Measurements from ENCODE around the gene ELOVL2.
"Not testable (repeated sequence)": the region's sequence is repeated elsewhere in the genome, so short reads cannot be mapped to it uniquely, and the experiment has no call there.

ELOVL2 gene

GRCh38 chr6:11025130-11025529, 19.0 kb downstream of the ELOVL2 start:
- in situ Hi-C loops (cut with MboI; ENCODE audit: low sequenced_read_pairs): no loop called here

GRCh38 chr6:11023032-11023431, 21.1 kb downstream of the ELOVL2 start:
- in situ Hi-C loops (cut with MboI; ENCODE audit: low sequenced_read_pairs): no loop called here

- in situ Hi-C loops (cut with MboI; ENCODE audit: low sequenced_read_pairs): no loop called here
Measured at GRCh38 chr6:11021714-11022113, 22.4 kb downstream of the ELOVL2 start.

- in situ Hi-C loops (cut with MboI; ENCODE audit: low sequenced_read_pairs): no loop called here
Measured at GRCh38 chr6:11021003-11021402, 23.1 kb downstream of the ELOVL2 start.

- in situ Hi-C loops (cut with MboI; ENCODE audit: low sequenced_read_pairs): no loop called here
Measured at GRCh38 chr6:11018225-11018624, 25.9 kb downstream of the ELOVL2 start.

- in situ Hi-C loops (cut with MboI; ENCODE audit: low sequenced_read_pairs): no loop called here
Measured at GRCh38 chr6:11017090-11017489, 27.0 kb downstream of the ELOVL2 start.

- in situ Hi-C loops (cut with MboI; ENCODE audit: low sequenced_read_pairs): no loop called here
Measured at GRCh38 chr6:11016452-11016851, 27.7 kb downstream of the ELOVL2 start.

- in situ Hi-C loops (cut with MboI; ENCODE audit: low sequenced_read_pairs): no loop called here
Measured at GRCh38 chr6:11015102-11015501, 29.0 kb downstream of the ELOVL2 start.

GRCh38 chr6:11013721-11014070, 30.4 kb downstream of the ELOVL2 start:
- in situ Hi-C loops (cut with MboI; ENCODE audit: low sequenced_read_pairs): no loop called here

- in situ Hi-C loops (cut with MboI; ENCODE audit: low sequenced_read_pairs): no loop called here
Measured at GRCh38 chr6:11012976-11013720, 31.0 kb downstream of the ELOVL2 start.

- in situ Hi-C loops (cut with MboI; ENCODE audit: low sequenced_read_pairs): no loop called here
Measured at GRCh38 chr6:11012295-11012754, 31.8 kb downstream of the ELOVL2 start.

- in situ Hi-C loops (cut with MboI; ENCODE audit: low sequenced_read_pairs): no loop called here
Measured at GRCh38 chr6:11011787-11012234, 32.3 kb downstream of the ELOVL2 start.

GRCh38 chr6:11009353-11009752, 34.8 kb downstream of the ELOVL2 start:
- in situ Hi-C loops (cut with MboI; ENCODE audit: low sequenced_read_pairs): no loop called here

GRCh38 chr6:11008821-11009220, 35.3 kb downstream of the ELOVL2 start:
- in situ Hi-C loops (cut with MboI; ENCODE audit: low sequenced_read_pairs): no loop called here

- in situ Hi-C loops (cut with MboI; ENCODE audit: low sequenced_read_pairs): no loop called here
Measured at GRCh38 chr6:11007715-11008608, 36.1 kb downstream of the ELOVL2 start.

GRCh38 chr6:11006061-11006460, 38.0 kb downstream of the ELOVL2 start:
- in situ Hi-C loops (cut with MboI; ENCODE audit: low sequenced_read_pairs): no loop called here

- in situ Hi-C loops (cut with MboI; ENCODE audit: low sequenced_read_pairs): not testable (repeated sequence)
Measured at GRCh38 chr6:11003297-11003696, 40.8 kb downstream of the ELOVL2 start.

GRCh38 chr6:11002176-11002575, 41.9 kb downstream of the ELOVL2 start:
- in situ Hi-C loops (cut with MboI; ENCODE audit: low sequenced_read_pairs): no loop called here

- in situ Hi-C loops (cut with MboI; ENCODE audit: low sequenced_read_pairs): no loop called here
Measured at GRCh38 chr6:10999994-11000393, 44.1 kb downstream of the ELOVL2 start.

- in situ Hi-C loops (cut with MboI; ENCODE audit: low sequenced_read_pairs): no loop called here
Measured at GRCh38 chr6:10995114-10995707, 48.9 kb downstream of the ELOVL2 start.

GRCh38 chr6:10993896-10994295, 50.2 kb downstream of the ELOVL2 start:
- in situ Hi-C loops (cut with MboI; ENCODE audit: low sequenced_read_pairs): no loop called here

- in situ Hi-C loops (cut with MboI; ENCODE audit: low sequenced_read_pairs): no loop called here
Measured at GRCh38 chr6:10991115-10991514, 53.0 kb downstream of the ELOVL2 start.
